HCEC 1CT (cell line): ENCODE data around the gene ZNF547.
"Not testable (repeated sequence)": the region's sequence is repeated elsewhere in the genome, so short reads cannot be mapped to it uniquely, and the experiment has no call there.

Experiments used
- DNase-seq: peaks from one replicate; pipeline ENCODE4 v3.0.0-alpha.2; 2017

ZNF547 gene

GRCh38 chr19:57374647-57375046 is 11.3 kb downstream of the ZNF547 start:
- not testable (repeated sequence) for DNase-seq

GRCh38 chr19:57376151-57376550 is 12.8 kb downstream of the ZNF547 start:
- no peak for DNase-seq

GRCh38 chr19:57377498-57378146 is 14.3 kb downstream of the ZNF547 start:
- no peak for DNase-seq

GRCh38 chr19:57380923-57381322 is 17.6 kb downstream of the ZNF547 start:
- DNase-seq = no peak

GRCh38 chr19:57382806-57383488 is 19.6 kb downstream of the ZNF547 start:
- no peak for DNase-seq

- no peak for DNase-seq
Observed at GRCh38 chr19:57389194-57389729, 25.9 kb downstream of the ZNF547 start.

GRCh38 chr19:57389730-57390598 is 26.6 kb downstream of the ZNF547 start, which contains the start of gene ZNF548:
Gene ZNF548 (plus strand): TSS chr19:57389854. CDS start chr19:57390100, 246 bp downstream.
- peak; percentile 99 for DNase-seq

- DNase-seq = no peak
Observed at GRCh38 chr19:57395710-57396109, 32.4 kb downstream of the ZNF547 start.

GRCh38 chr19:57398868-57399267 is 35.5 kb downstream of the ZNF547 start:
- no peak for DNase-seq

- no peak for DNase-seq
Observed at GRCh38 chr19:57403737-57404563, 40.6 kb downstream of the ZNF547 start.

GRCh38 chr19:57406516-57407123 is 43.3 kb downstream of the ZNF547 start:
- peak; percentile 32 for DNase-seq

GRCh38 chr19:57410877-57411671 is 47.7 kb downstream of the ZNF547 start, which contains the start of gene ZNF17:
Gene ZNF17 (plus strand): TSS chr19:57411161. CDS start chr19:57413616, 2,455 bp downstream.
- peak; percentile 94 for DNase-seq

- no peak for DNase-seq
Observed at GRCh38 chr19:57419439-57419838, 56.1 kb downstream of the ZNF547 start.

- DNase-seq = no peak
Observed at GRCh38 chr19:57421037-57421436, 57.7 kb downstream of the ZNF547 start.
